Esophagus muscularis mucosa (tissue), 4 donors: ENCODE data around the gene SLAMF9.

Experiments used
- EP300 ChIP-seq: sonication (generic); formaldehyde crosslinking; IDR thresholded peaks from one replicate; pipeline ENCODE4 v1.6.1; 2017; ENCODE audit warnings: antibody characterized with exemption
- POLR2A ChIP-seq: fragments of 450-650 bp; IDR thresholded peaks from one replicate; pipeline ENCODE4 v1.6.1; 2017; ENCODE audit warnings: antibody characterized with exemption, moderate library complexity, mild to moderate bottlenecking, low read depth
- POLR2AphosphoS5 ChIP-seq, 2 donors: sonication (generic); formaldehyde crosslinking; IDR thresholded peaks; one replicate each; pipeline ENCODE4 v1.6.1; 2017; ENCODE audit warnings: antibody characterized with exemption in 2 of 2
- TF ChIP-seq, protein P1 (sequence below), 3 experiments: fragments of 200-600 bp in 2 of 3; fragments of 450-650 bp in 1 of 3; sonication (generic) in 2 of 3; IDR thresholded peaks; one replicate each; pipeline ENCODE4 v1.5.1; 2017 to 2019; ENCODE audit warnings: antibody characterized with exemption in 3 of 3, mild to moderate bottlenecking in 2 of 3, moderate library complexity in 1 of 3

DNA sequence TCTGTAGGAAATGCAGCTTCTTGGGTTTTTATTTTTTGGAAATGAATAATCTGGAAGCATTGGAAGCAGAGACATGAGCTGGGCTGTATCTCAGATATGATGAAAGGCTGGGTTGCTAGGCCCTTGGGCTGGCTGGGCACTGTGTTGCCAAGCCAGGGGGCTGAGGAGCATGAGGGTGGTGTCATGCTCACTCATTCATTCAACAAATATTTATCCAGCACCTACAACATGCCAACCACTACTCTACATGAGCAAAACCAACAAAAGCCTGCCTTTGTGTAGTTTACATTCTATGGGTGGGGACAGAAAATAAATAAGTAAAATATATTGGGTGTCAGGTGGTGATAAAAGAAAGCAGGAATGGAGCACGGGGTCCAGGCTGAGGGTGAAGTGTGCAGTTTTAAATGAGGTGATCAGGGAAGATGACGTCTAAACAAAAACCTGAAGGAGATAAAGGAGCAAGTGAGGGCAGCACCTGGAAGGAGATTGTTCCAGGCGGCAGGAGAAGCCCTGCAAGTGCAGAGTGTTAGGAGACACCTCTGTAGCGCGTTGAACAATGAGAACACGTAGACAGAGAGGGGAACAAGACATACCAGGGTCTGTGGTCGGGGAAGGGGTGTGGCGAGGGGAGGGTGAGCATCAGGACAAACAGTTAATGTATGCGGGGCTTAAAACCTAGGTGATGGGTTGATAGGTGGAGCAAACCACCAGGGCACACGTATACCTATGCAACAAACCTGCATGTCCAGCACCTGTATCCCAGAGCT is 39.6 kb downstream of the SLAMF9 start:
- TF ChIP-seq, protein P1, sequence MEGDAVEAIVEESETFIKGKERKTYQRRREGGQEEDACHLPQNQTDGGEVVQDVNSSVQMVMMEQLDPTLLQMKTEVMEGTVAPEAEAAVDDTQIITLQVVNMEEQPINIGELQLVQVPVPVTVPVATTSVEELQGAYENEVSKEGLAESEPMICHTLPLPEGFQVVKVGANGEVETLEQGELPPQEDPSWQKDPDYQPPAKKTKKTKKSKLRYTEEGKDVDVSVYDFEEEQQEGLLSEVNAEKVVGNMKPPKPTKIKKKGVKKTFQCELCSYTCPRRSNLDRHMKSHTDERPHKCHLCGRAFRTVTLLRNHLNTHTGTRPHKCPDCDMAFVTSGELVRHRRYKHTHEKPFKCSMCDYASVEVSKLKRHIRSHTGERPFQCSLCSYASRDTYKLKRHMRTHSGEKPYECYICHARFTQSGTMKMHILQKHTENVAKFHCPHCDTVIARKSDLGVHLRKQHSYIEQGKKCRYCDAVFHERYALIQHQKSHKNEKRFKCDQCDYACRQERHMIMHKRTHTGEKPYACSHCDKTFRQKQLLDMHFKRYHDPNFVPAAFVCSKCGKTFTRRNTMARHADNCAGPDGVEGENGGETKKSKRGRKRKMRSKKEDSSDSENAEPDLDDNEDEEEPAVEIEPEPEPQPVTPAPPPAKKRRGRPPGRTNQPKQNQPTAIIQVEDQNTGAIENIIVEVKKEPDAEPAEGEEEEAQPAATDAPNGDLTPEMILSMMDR (IDR thresholded peaks at IDR 0.05), result no peak
- TF ChIP-seq POLR2AphosphoS5 (IDR thresholded peaks at IDR 0.05) (no peak), POLR2A (no peak), EP300 (no peak)
